Liver (tissue), 9 donors: ENCODE results near the gene SFMBT2. TPM values are rescaled to one million over a fixed set of nuclear protein-coding genes. Genes with fewer than 3 reads are reported as not detected.

Experiments
- DNase-seq: peaks from one replicate; pipeline ENCODE4 v3.0.0-alpha.2; 2017; ENCODE audit warnings: low spot score
- H3K27ac ChIP-seq, 2 donors: one replicate each; pipeline ENCODE4 v1.7.0; 2013; ENCODE audit warnings: inconsistent platforms in 2 of 2, low read length in 2 of 2, control low read depth in 1 of 2, low read depth in 1 of 2, mild to moderate bottlenecking in 1 of 2
- H3K27me3 ChIP-seq, 4 donors: one replicate each; pipeline versions ENCODE4 v1.6.1 to v1.7.0; 2013; ENCODE audit warnings: low read length in 3 of 4, inconsistent platforms in 1 of 4, mild to moderate bottlenecking in 1 of 4, moderate library complexity in 1 of 4; ENCODE audit not compliant: control insufficient read depth in 4 of 4, insufficient read depth in 4 of 4
- H3K36me3 ChIP-seq, 4 donors: one replicate each; pipeline versions ENCODE4 v1.6.1 to v1.7.0; 2013; ENCODE audit warnings: low read length in 3 of 4, mild to moderate bottlenecking in 3 of 4, low read depth in 1 of 4, moderate library complexity in 1 of 4; ENCODE audit not compliant: control insufficient read depth in 4 of 4, insufficient read depth in 3 of 4
- H3K4me1 ChIP-seq, 4 donors: one replicate each; pipeline versions ENCODE4 v1.6.1 to v1.7.0; 2013; ENCODE audit warnings: low read length in 3 of 4, mild to moderate bottlenecking in 3 of 4, moderate library complexity in 1 of 4; ENCODE audit not compliant: control insufficient read depth in 4 of 4, insufficient read depth in 4 of 4
- H3K4me3 ChIP-seq, 3 donors: one replicate each; pipeline versions ENCODE4 v1.6.1 to v1.7.0; 2013; ENCODE audit warnings: low read length in 3 of 3, control low read depth in 1 of 3, low read depth in 1 of 3, mild to moderate bottlenecking in 1 of 3
- H3K9ac ChIP-seq, 2 donors: one replicate each; pipeline ENCODE4 v1.7.0; 2013; ENCODE audit warnings: low read length in 2 of 2, mild to moderate bottlenecking in 2 of 2, moderate library complexity in 2 of 2, control low read depth in 1 of 2, low read depth in 1 of 2
- H3K9me3 ChIP-seq, 4 donors: one replicate each; pipeline versions ENCODE4 v1.6.1 to v1.7.0; 2013; ENCODE audit warnings: low read length in 3 of 4; ENCODE audit not compliant: control insufficient read depth in 4 of 4
- CTCF ChIP-seq: fragments of 150-350 bp; IDR thresholded peaks from 2 replicates; pipeline ENCODE4 v1.5.1; 2017; ENCODE audit warnings: improper control_type of control experiment, low read depth, low read length; ENCODE audit not compliant: missing input control
- EGR1 ChIP-seq, 2 donors: IDR thresholded peaks; 2 replicates each; pipeline ENCODE4 v1.6.1; 2016 to 2018; ENCODE audit warnings: antibody characterized with exemption in 2 of 2, low read depth in 2 of 2
- FOXA1 ChIP-seq: IDR thresholded peaks from 2 replicates; pipeline ENCODE4 v1.6.1; 2016; ENCODE audit warnings: antibody characterized with exemption
- FOXA2 ChIP-seq: IDR thresholded peaks from 2 replicates; pipeline ENCODE4 v1.6.1; 2016; ENCODE audit warnings: antibody characterized with exemption
- GABPA ChIP-seq, 2 donors: IDR thresholded peaks in 1 of 2; conservative IDR thresholded peaks in 1 of 2; 2 replicates each; pipeline ENCODE4 v1.6.1; 2016; ENCODE audit warnings: antibody characterized with exemption in 2 of 2, mild to moderate bottlenecking in 1 of 2, moderate library complexity in 1 of 2
- HNF4A ChIP-seq, 2 donors: conservative IDR thresholded peaks; 2 replicates each; pipeline ENCODE4 v1.6.1; 2016; ENCODE audit warnings: antibody characterized with exemption in 2 of 2, mild to moderate bottlenecking in 2 of 2
- HNF4G ChIP-seq: IDR thresholded peaks from 2 replicates; pipeline ENCODE4 v1.6.1; 2016; ENCODE audit warnings: antibody characterized with exemption
- JUND ChIP-seq, 2 donors: IDR thresholded peaks; 2 replicates each; pipeline ENCODE4 v1.6.1; 2016; ENCODE audit warnings: antibody characterized with exemption in 2 of 2
- MAX ChIP-seq: IDR thresholded peaks from 2 replicates; pipeline ENCODE4 v1.6.1; 2016; ENCODE audit warnings: antibody characterized with exemption
- NR2F2 ChIP-seq: IDR thresholded peaks from 2 replicates; pipeline ENCODE4 v1.6.1; 2016; ENCODE audit warnings: antibody characterized with exemption
- RAD21 ChIP-seq, 2 donors: IDR thresholded peaks; 2 replicates each; pipeline ENCODE4 v1.6.1; 2016; ENCODE audit warnings: antibody characterized with exemption in 2 of 2, mild to moderate bottlenecking in 2 of 2
- REST ChIP-seq: IDR thresholded peaks from 2 replicates; pipeline ENCODE4 v1.6.1; 2016; ENCODE audit warnings: antibody characterized with exemption, mild to moderate bottlenecking
- RXRA ChIP-seq, 2 donors: IDR thresholded peaks; 2 replicates each; pipeline ENCODE4 v1.6.1; 2017 to 2018; ENCODE audit warnings: antibody characterized with exemption in 2 of 2, mild to moderate bottlenecking in 1 of 2
- SP1 ChIP-seq: IDR thresholded peaks from 2 replicates; pipeline ENCODE4 v1.6.1; 2018; ENCODE audit warnings: antibody characterized with exemption, mild to moderate bottlenecking
- TAF1 ChIP-seq: conservative IDR thresholded peaks from 2 replicates; pipeline ENCODE4 v1.6.1; 2016; ENCODE audit warnings: antibody characterized with exemption, mild to moderate bottlenecking
- YY1 ChIP-seq: IDR thresholded peaks from 2 replicates; pipeline ENCODE4 v1.6.1; 2016; ENCODE audit warnings: antibody characterized with exemption, mild to moderate bottlenecking
- ZBTB33 ChIP-seq: IDR thresholded peaks from 2 replicates; pipeline ENCODE4 v1.6.1; 2016; ENCODE audit warnings: antibody characterized with exemption
- WGBS: extraction: QIAGEN DNeasy Blood & Tissue Kit; methylation state at CpG from one replicate; pipeline ENCODE4 v1.1.7; 2013; 5-methylcytosine and 5-hydroxymethylcytosine counted together
- polyA plus RNA-seq, 2 donors: library from polyadenylated mRNA; stranded (reverse) in 1 of 2; unstranded in 1 of 2; fragments of 200-250 nt in 1 of 2; fragments of >200 nt in 1 of 2; fragmentation: Nextera tagmentation in 1 of 2; extraction: Ambion mirVana in 1 of 2; gene quantifications; one replicate each; pipeline versions ENCODE4 v1.2.1 to v1.2.3, GENCODE V29; 2013 to 2015
- total RNA-seq, 2 donors: library from RNA; depleted of rRNA; stranded (reverse); fragments of >200 nt; gene quantifications; one replicate each; pipeline ENCODE4 v1.2.3, GENCODE V29; 2014
- donor health status: healthy.
- donor health status: healthy.
- donor health status: healthy.
- donor health status: healthy.
- donor health status: healthy.

The SFMBT2 gene
- total and polyA plus RNA-seq, 4 donors: 0.46 to 2.8 (median 1.5) TPM

GRCh38 chr10:7263616-7264015, 147.2 kb downstream of the SFMBT2 start:
- no peak overlapping the region for H3K4me3 ChIP-seq
- DNase-seq: no peak
- TF ChIP-seq YY1: no peak
- TF ChIP-seq RXRA (IDR thresholded peaks at IDR 0.05): no peak
- no peak for TF ChIP-seq EGR1 (IDR thresholded peaks at IDR 0.05; ENCODE audit: low read depth in 2 of 2)
- TF ChIP-seq REST: no peak
- TF ChIP-seq TAF1: no peak
- no peak for TF ChIP-seq NR2F2
- TF ChIP-seq MAX: no peak
- no peak for TF ChIP-seq RAD21 (IDR thresholded peaks at IDR 0.05)
- no peak for TF ChIP-seq ZBTB33
- TF ChIP-seq CTCF: no peak
- no peak for TF ChIP-seq JUND (IDR thresholded peaks at IDR 0.05)
- TF ChIP-seq GABPA (IDR thresholded peaks at IDR 0.05 in 1 of 2, conservative IDR thresholded peaks at IDR 0.05 in 1 of 2): no peak
- TF ChIP-seq SP1: no peak
- no peak for TF ChIP-seq FOXA2
- no peak for TF ChIP-seq FOXA1
- H3K9me3 ChIP-seq: no peaks in the 10 kb centered on the region
- H3K27ac ChIP-seq: no peak overlapping the region
- H3K27me3 ChIP-seq: no peaks in the 10 kb centered on the region
- 95% methylated on average over 5 of the region's 5 CpGs for WGBS
- no peaks in the 10 kb centered on the region for H3K4me1 ChIP-seq
- no peaks in the 10 kb centered on the region for H3K36me3 ChIP-seq
- no peak overlapping the region for H3K9ac ChIP-seq

GRCh38 chr10:7261351-7261750, 149.5 kb downstream of the SFMBT2 start:
- TF ChIP-seq TAF1 (no peak), CTCF (no peak), YY1 (no peak), FOXA2 (no peak), JUND (IDR thresholded peaks at IDR 0.05) (no peak), REST (no peak), HNF4G (no peak), SP1 (no peak), HNF4A (conservative IDR thresholded peaks at IDR 0.05) (no peak), ZBTB33 (no peak), FOXA1 (no peak)
- H3K9ac ChIP-seq: no peak overlapping the region
- H3K27ac ChIP-seq: no peak overlapping the region
- H3K36me3 ChIP-seq: no peaks in the 10 kb centered on the region
- no peaks in the 10 kb centered on the region for H3K9me3 ChIP-seq
- H3K27me3 ChIP-seq: no peaks in the 10 kb centered on the region
- 92% methylated on average over 5 of the region's 5 CpGs for WGBS
- DNase-seq: no peak
- no peaks in the 10 kb centered on the region for H3K4me1 ChIP-seq
- no peak overlapping the region for H3K4me3 ChIP-seq
